ENCODE data around the gene POLDIP2.
A peak's percentile ranks its signal among the peaks of the same experiment; 100 is the strongest.

POLDIP2 gene

GRCh38 chr17:28334171-28334570 is 23.2 kb downstream of the POLDIP2 start:
- H3K27me3 ChIP-seq (ENCODE audit: low read length): no peaks in the 10 kb centered on the region
- H3K79me2 ChIP-seq (ENCODE audit: insufficient read depth, low read length): peaks cover 4% of the 10 kb centered on the region; the same call in 1 of the 2 replicates
- no peak overlapping the region for H3K4me3 ChIP-seq (ENCODE audit: insufficient read depth, low read length, poor library complexity, severe bottlenecking)
- H3K9me2 ChIP-seq (replicated peaks; ENCODE audit: insufficient read depth, low read length): no peaks in the 10 kb centered on the region
- no peak overlapping the region for H3K9ac ChIP-seq (ENCODE audit: low read length)
- H3K4me2 ChIP-seq (ENCODE audit: low read depth, low read length, poor library complexity, severe bottlenecking): peak overlapping the region; percentile 71
- no peaks in the 10 kb centered on the region for H3K36me3 ChIP-seq (ENCODE audit: low read length)
- H3F3A ChIP-seq (ENCODE audit: insufficient read depth): no peaks in the 10 kb centered on the region
- H2AFZ ChIP-seq (ENCODE audit: low read depth, low read length, severe bottlenecking): no peak overlapping the region
- no peak overlapping the region for H3K27ac ChIP-seq (ENCODE audit: low read depth, low read length)
- TF ChIP-seq EZH2phosphoT487 (conservative IDR thresholded peaks at IDR 0.05; ENCODE audit: low read length) (no peak), CTCF (IDR thresholded peaks at IDR 0.05; ENCODE audit: insufficient read depth, low read length, poor library complexity, severe bottlenecking) (no peak)
- H3K9me3 ChIP-seq (ENCODE audit: insufficient read depth, low read length): no peaks in the 10 kb centered on the region
- no peaks in the 10 kb centered on the region for H4K20me1 ChIP-seq (ENCODE audit: low read depth, low read length)

GRCh38 chr17:28333083-28333746 is 24.1 kb downstream of the POLDIP2 start:
- H4K20me1 ChIP-seq (ENCODE audit: low read depth, low read length): no peaks in the 10 kb centered on the region
- no peaks in the 10 kb centered on the region for H3F3A ChIP-seq (ENCODE audit: insufficient read depth)
- H3K9ac ChIP-seq (ENCODE audit: low read length): no peak overlapping the region
- no peak overlapping the region for H3K27ac ChIP-seq (ENCODE audit: low read depth, low read length)
- no peak overlapping the region for H3K4me3 ChIP-seq (ENCODE audit: insufficient read depth, low read length, poor library complexity, severe bottlenecking)
- no peaks in the 10 kb centered on the region for H3K9me2 ChIP-seq (replicated peaks; ENCODE audit: insufficient read depth, low read length)
- H3K79me2 ChIP-seq (ENCODE audit: insufficient read depth, low read length): peaks cover 4% of the 10 kb centered on the region; the same call in 1 of the 2 replicates
- no peak overlapping the region for H2AFZ ChIP-seq (ENCODE audit: low read depth, low read length, severe bottlenecking)
- no peaks in the 10 kb centered on the region; the same call in 1 of the 2 replicates for H3K36me3 ChIP-seq (ENCODE audit: low read length)
- H3K27me3 ChIP-seq (ENCODE audit: low read length): no peaks in the 10 kb centered on the region
- H3K9me3 ChIP-seq (ENCODE audit: insufficient read depth, low read length): no peaks in the 10 kb centered on the region
- H3K4me2 ChIP-seq (ENCODE audit: low read depth, low read length, poor library complexity, severe bottlenecking): no peak overlapping the region
- TF ChIP-seq CTCF (IDR thresholded peaks at IDR 0.05; ENCODE audit: insufficient read depth, low read length, poor library complexity, severe bottlenecking): no peak
- TF ChIP-seq EZH2phosphoT487 (conservative IDR thresholded peaks at IDR 0.05; ENCODE audit: low read length): no peak

- H3K9me3 ChIP-seq (ENCODE audit: insufficient read depth, low read length): no peaks in the 10 kb centered on the region
- no peak for TF ChIP-seq CTCF (IDR thresholded peaks at IDR 0.05; ENCODE audit: insufficient read depth, low read length, poor library complexity, severe bottlenecking)
- TF ChIP-seq EZH2phosphoT487 (conservative IDR thresholded peaks at IDR 0.05; ENCODE audit: low read length): no peak
- H3K27me3 ChIP-seq (ENCODE audit: low read length): no peaks in the 10 kb centered on the region
- H3K4me2 ChIP-seq (ENCODE audit: low read depth, low read length, poor library complexity, severe bottlenecking): no peak overlapping the region
- H3F3A ChIP-seq (ENCODE audit: insufficient read depth): no peaks in the 10 kb centered on the region
- H4K20me1 ChIP-seq (ENCODE audit: low read depth, low read length): no peaks in the 10 kb centered on the region
- H3K36me3 ChIP-seq (ENCODE audit: low read length): peaks cover 8% of the 10 kb centered on the region
- no peak overlapping the region for H3K27ac ChIP-seq (ENCODE audit: low read depth, low read length)
- no peak overlapping the region for H3K4me3 ChIP-seq (ENCODE audit: insufficient read depth, low read length, poor library complexity, severe bottlenecking)
- peaks cover 4% of the 10 kb centered on the region; the same call in 1 of the 2 replicates for H3K79me2 ChIP-seq (ENCODE audit: insufficient read depth, low read length)
- no peak overlapping the region for H3K9ac ChIP-seq (ENCODE audit: low read length)
- H3K9me2 ChIP-seq (replicated peaks; ENCODE audit: insufficient read depth, low read length): no peaks in the 10 kb centered on the region
- no peak overlapping the region for H2AFZ ChIP-seq (ENCODE audit: low read depth, low read length, severe bottlenecking)
These were observed 25.4 kb downstream of the POLDIP2 start for GRCh38 chr17:28331891-28332420.
